ENCODE data around the gene POU6F2.
A peak's percentile ranks its signal among the peaks of the same experiment; 100 is the strongest.

POU6F2 gene

GRCh38 chr7:39410582-39410981 is 432.9 kb downstream of the POU6F2 start:
- WGBS, 2 experiments: 89 to 96% methylated on average over 4 to 5 of the region's 5 CpGs
- no peaks in the 10 kb centered on the region for H3K4me1 ChIP-seq (ENCODE audit: control insufficient read depth, insufficient read depth, low read length)
- no peaks in the 10 kb centered on the region for H3K36me3 ChIP-seq (ENCODE audit: control insufficient read depth, insufficient read depth, low read length)
- no peaks in the 10 kb centered on the region for H3K9me3 ChIP-seq (ENCODE audit: control insufficient read depth, low read length)
- no peak overlapping the region for H3K27ac ChIP-seq (ENCODE audit: insufficient read depth, low read depth, low read length, poor library complexity, severe bottlenecking)
- no peak overlapping the region for H3K4me3 ChIP-seq (ENCODE audit: insufficient read depth, low read depth, low read length)
- H3K27me3 ChIP-seq (ENCODE audit: control insufficient read depth, insufficient read depth, low read length, poor library complexity, severe bottlenecking): no peaks in the 10 kb centered on the region

- Histone ChIP-seq H3K27ac (ENCODE audit: insufficient read depth, low read depth, low read length, poor library complexity, severe bottlenecking) (no peak overlapping the region), H3K36me3 (ENCODE audit: control insufficient read depth, insufficient read depth, low read length) (no peaks in the 10 kb centered on the region), H3K27me3 (ENCODE audit: control insufficient read depth, insufficient read depth, low read length, poor library complexity, severe bottlenecking) (no peaks in the 10 kb centered on the region), H3K4me1 (ENCODE audit: control insufficient read depth, insufficient read depth, low read length) (no peaks in the 10 kb centered on the region), H3K4me3 (ENCODE audit: insufficient read depth, low read depth, low read length) (peak overlapping the region; percentile 53), H3K9me3 (ENCODE audit: control insufficient read depth, low read length) (no peaks in the 10 kb centered on the region)
- WGBS, 2 experiments: 6 to 11% methylated on average over 23 to 24 of the region's 25 CpGs
These were observed 436.0 kb downstream of the POU6F2 start for GRCh38 chr7:39413636-39414223.

GRCh38 chr7:39414224-39415035 is 436.7 kb downstream of the POU6F2 start:
- 5 to 6% methylated on average over 37 to 40 of the region's 40 CpGs for WGBS, 2 experiments
- Histone ChIP-seq H3K9me3 (ENCODE audit: control insufficient read depth, low read length) (no peaks in the 10 kb centered on the region), H3K4me3 (ENCODE audit: insufficient read depth, low read depth, low read length) (peak overlapping the region; percentile 53), H3K27ac (ENCODE audit: insufficient read depth, low read depth, low read length, poor library complexity, severe bottlenecking) (no peak overlapping the region), H3K36me3 (ENCODE audit: control insufficient read depth, insufficient read depth, low read length) (no peaks in the 10 kb centered on the region), H3K27me3 (ENCODE audit: control insufficient read depth, insufficient read depth, low read length, poor library complexity, severe bottlenecking) (no peaks in the 10 kb centered on the region), H3K4me1 (ENCODE audit: control insufficient read depth, insufficient read depth, low read length) (no peaks in the 10 kb centered on the region)

- Histone ChIP-seq H3K36me3 (ENCODE audit: control insufficient read depth, insufficient read depth, low read length) (no peaks in the 10 kb centered on the region), H3K27me3 (ENCODE audit: control insufficient read depth, insufficient read depth, low read length, poor library complexity, severe bottlenecking) (no peaks in the 10 kb centered on the region), H3K27ac (ENCODE audit: insufficient read depth, low read depth, low read length, poor library complexity, severe bottlenecking) (no peak overlapping the region), H3K9me3 (ENCODE audit: control insufficient read depth, low read length) (no peaks in the 10 kb centered on the region), H3K4me1 (ENCODE audit: control insufficient read depth, insufficient read depth, low read length) (no peaks in the 10 kb centered on the region), H3K4me3 (ENCODE audit: insufficient read depth, low read depth, low read length) (no peak overlapping the region)
- WGBS, 2 experiments: 93 to 94% methylated on average over 13 of the region's 13 CpGs
These were observed 437.5 kb downstream of the POU6F2 start for GRCh38 chr7:39415091-39415787.

GRCh38 chr7:39416866-39417265 is 439.2 kb downstream of the POU6F2 start:
- WGBS, 2 experiments: 89 to 93% methylated on average over 3 of the region's 3 CpGs

GRCh38 chr7:39417642-39418041 is 439.9 kb downstream of the POU6F2 start:
- WGBS, 2 experiments: 89 to 100% methylated on average over 1 of the region's 1 CpG
- no peak overlapping the region for H3K4me3 ChIP-seq (ENCODE audit: insufficient read depth, low read depth, low read length)
- H3K4me1 ChIP-seq (ENCODE audit: control insufficient read depth, insufficient read depth, low read length): no peaks in the 10 kb centered on the region
- no peaks in the 10 kb centered on the region for H3K27me3 ChIP-seq (ENCODE audit: control insufficient read depth, insufficient read depth, low read length, poor library complexity, severe bottlenecking)
- no peaks in the 10 kb centered on the region for H3K36me3 ChIP-seq (ENCODE audit: control insufficient read depth, insufficient read depth, low read length)
- no peak overlapping the region for H3K27ac ChIP-seq (ENCODE audit: insufficient read depth, low read depth, low read length, poor library complexity, severe bottlenecking)
- no peaks in the 10 kb centered on the region for H3K9me3 ChIP-seq (ENCODE audit: control insufficient read depth, low read length)

More at GRCh38 chr7:39416866-39417265, 439.2 kb downstream of the POU6F2 start:
- no peaks in the 10 kb centered on the region for H3K36me3 ChIP-seq (ENCODE audit: control insufficient read depth, insufficient read depth, low read length)
- H3K4me1 ChIP-seq (ENCODE audit: control insufficient read depth, insufficient read depth, low read length): no peaks in the 10 kb centered on the region
- H3K27ac ChIP-seq (ENCODE audit: insufficient read depth, low read depth, low read length, poor library complexity, severe bottlenecking): no peak overlapping the region
- H3K9me3 ChIP-seq (ENCODE audit: control insufficient read depth, low read length): no peaks in the 10 kb centered on the region
- H3K27me3 ChIP-seq (ENCODE audit: control insufficient read depth, insufficient read depth, low read length, poor library complexity, severe bottlenecking): no peaks in the 10 kb centered on the region
- no peak overlapping the region for H3K4me3 ChIP-seq (ENCODE audit: insufficient read depth, low read depth, low read length)

GRCh38 chr7:39421251-39421650 is 443.5 kb downstream of the POU6F2 start:
- Histone ChIP-seq H3K4me3 (ENCODE audit: insufficient read depth, low read depth, low read length) (no peak overlapping the region), H3K27me3 (ENCODE audit: control insufficient read depth, insufficient read depth, low read length, poor library complexity, severe bottlenecking) (no peaks in the 10 kb centered on the region), H3K36me3 (ENCODE audit: control insufficient read depth, insufficient read depth, low read length) (no peaks in the 10 kb centered on the region), H3K27ac (ENCODE audit: insufficient read depth, low read depth, low read length, poor library complexity, severe bottlenecking) (no peak overlapping the region), H3K9me3 (ENCODE audit: control insufficient read depth, low read length) (no peaks in the 10 kb centered on the region), H3K4me1 (ENCODE audit: control insufficient read depth, insufficient read depth, low read length) (no peaks in the 10 kb centered on the region)
- WGBS, 2 experiments: 93 to 100% methylated on average over 2 of the region's 2 CpGs

- no peaks in the 10 kb centered on the region for H3K36me3 ChIP-seq (ENCODE audit: control insufficient read depth, insufficient read depth, low read length)
- no peaks in the 10 kb centered on the region for H3K9me3 ChIP-seq (ENCODE audit: control insufficient read depth, low read length)
- H3K4me1 ChIP-seq (ENCODE audit: control insufficient read depth, insufficient read depth, low read length): no peaks in the 10 kb centered on the region
- no peak overlapping the region for H3K27ac ChIP-seq (ENCODE audit: insufficient read depth, low read depth, low read length, poor library complexity, severe bottlenecking)
- H3K27me3 ChIP-seq (ENCODE audit: control insufficient read depth, insufficient read depth, low read length, poor library complexity, severe bottlenecking): no peaks in the 10 kb centered on the region
- no peak overlapping the region for H3K4me3 ChIP-seq (ENCODE audit: insufficient read depth, low read depth, low read length)
- WGBS, 2 experiments: 94 to 96% methylated on average over 2 of the region's 2 CpGs
These were observed 444.0 kb downstream of the POU6F2 start for GRCh38 chr7:39421661-39422060.

- Histone ChIP-seq H3K36me3 (ENCODE audit: control insufficient read depth, insufficient read depth, low read length) (no peaks in the 10 kb centered on the region), H3K27ac (ENCODE audit: insufficient read depth, low read depth, low read length, poor library complexity, severe bottlenecking) (no peak overlapping the region), H3K27me3 (ENCODE audit: control insufficient read depth, insufficient read depth, low read length, poor library complexity, severe bottlenecking) (no peaks in the 10 kb centered on the region), H3K4me3 (ENCODE audit: insufficient read depth, low read depth, low read length) (no peak overlapping the region), H3K4me1 (ENCODE audit: control insufficient read depth, insufficient read depth, low read length) (peaks cover 13% of the 10 kb centered on the region), H3K9me3 (ENCODE audit: control insufficient read depth, low read length) (no peaks in the 10 kb centered on the region)
- 74 to 86% methylated on average over 1 of the region's 1 CpG for WGBS, 2 experiments
These were observed 450.5 kb downstream of the POU6F2 start for GRCh38 chr7:39428221-39428620.

GRCh38 chr7:39429421-39429820 is 451.7 kb downstream of the POU6F2 start:
- Histone ChIP-seq H3K27me3 (ENCODE audit: control insufficient read depth, insufficient read depth, low read length, poor library complexity, severe bottlenecking) (no peaks in the 10 kb centered on the region), H3K4me1 (ENCODE audit: control insufficient read depth, insufficient read depth, low read length) (peaks cover 13% of the 10 kb centered on the region), H3K9me3 (ENCODE audit: control insufficient read depth, low read length) (no peaks in the 10 kb centered on the region), H3K27ac (ENCODE audit: insufficient read depth, low read depth, low read length, poor library complexity, severe bottlenecking) (no peak overlapping the region), H3K36me3 (ENCODE audit: control insufficient read depth, insufficient read depth, low read length) (no peaks in the 10 kb centered on the region), H3K4me3 (ENCODE audit: insufficient read depth, low read depth, low read length) (no peak overlapping the region)
- 92 to 94% methylated on average over 2 of the region's 2 CpGs for WGBS, 2 experiments
